DOHH2 (cell line): ENCODE data around the gene DSCAM.

ENCODE experiments used
- H3F3A ChIP-seq: fragments of 200-600 bp; sonication (generic), shearing (Covaris generic); 2 replicates; pipeline ENCODE4 v1.6.0; 2016; ENCODE audit warnings: antibody characterized with exemption, mild to moderate bottlenecking; ENCODE audit not compliant: control insufficient read depth, insufficient read depth
- H3K27ac ChIP-seq: fragments of 200-600 bp; sonication (generic); 2 replicates; pipeline ENCODE4 v1.5.1; 2014; ENCODE audit warnings: low read depth, mild to moderate bottlenecking, low read length, moderate library complexity
- H3K27me3 ChIP-seq: fragments of 200-600 bp; sonication (generic); 2 replicates; pipeline ENCODE4 v1.6.1; 2014; ENCODE audit warnings: mild to moderate bottlenecking, low read length, mixed read lengths; ENCODE audit not compliant: control insufficient read depth
- H3K36me3 ChIP-seq: fragments of 200-600 bp; sonication (generic); 2 replicates; pipeline ENCODE4 v1.6.1; 2014; ENCODE audit warnings: mild to moderate bottlenecking, low read length, moderate library complexity, mixed read lengths; ENCODE audit not compliant: control insufficient read depth
- H3K4me1 ChIP-seq: fragments of 200-600 bp; sonication (generic); 2 replicates; pipeline ENCODE4 v1.6.1; 2014; ENCODE audit warnings: mild to moderate bottlenecking, low read length, mixed read lengths; ENCODE audit not compliant: control insufficient read depth
- H3K4me2 ChIP-seq: fragments of 200-600 bp; sonication (generic); 2 replicates; pipeline ENCODE4 v1.6.0; 2014; ENCODE audit warnings: mild to moderate bottlenecking, low read length, moderate library complexity
- H3K4me3 ChIP-seq: fragments of 200-600 bp; sonication (generic); 2 replicates; pipeline ENCODE4 v1.5.1; 2014; ENCODE audit warnings: mild to moderate bottlenecking, low read length, mixed read lengths
- H3K79me2 ChIP-seq: fragments of 200-600 bp; sonication (generic); 2 replicates; pipeline ENCODE4 v1.6.1; 2014; ENCODE audit warnings: mild to moderate bottlenecking, low read length, mixed read lengths; ENCODE audit not compliant: control insufficient read depth
- H3K9me2 ChIP-seq: fragments of 200-600 bp; sonication (generic); replicated peaks from 2 replicates; pipeline ENCODE4 v1.6.1; 2014; ENCODE audit warnings: mild to moderate bottlenecking, low read length, mixed read lengths; ENCODE audit not compliant: control insufficient read depth
- H3K9me3 ChIP-seq: fragments of 200-600 bp; sonication (generic); 2 replicates; pipeline ENCODE4 v1.6.1; 2014; ENCODE audit warnings: antibody characterized with exemption, low read length, mixed read lengths; ENCODE audit not compliant: control insufficient read depth, insufficient read depth
- H4K20me1 ChIP-seq: fragments of 200-600 bp; sonication (generic); 2 replicates; pipeline ENCODE4 v1.6.0; 2014; ENCODE audit warnings: low read depth, mild to moderate bottlenecking, antibody characterized with exemption, low read length, moderate library complexity; ENCODE audit not compliant: control insufficient read depth, insufficient read depth
- EZH2phosphoT487 ChIP-seq: fragments of 200-600 bp; sonication (generic); IDR thresholded peaks from 2 replicates; pipeline ENCODE4 v1.6.1; 2017; ENCODE audit warnings: borderline replicate concordance, mild to moderate bottlenecking, antibody characterized with exemption, low read length, moderate library complexity, mixed read lengths
- TF ChIP-seq, protein P1 (sequence below): fragments of 200-600 bp; sonication (generic); IDR thresholded peaks from one replicate; pipeline ENCODE4 v1.5.1; 2014; ENCODE audit warnings: antibody characterized with exemption, mild to moderate bottlenecking, low read depth, low read length; ENCODE audit not compliant: poor library complexity, severe bottlenecking

Gene DSCAM

DNA sequence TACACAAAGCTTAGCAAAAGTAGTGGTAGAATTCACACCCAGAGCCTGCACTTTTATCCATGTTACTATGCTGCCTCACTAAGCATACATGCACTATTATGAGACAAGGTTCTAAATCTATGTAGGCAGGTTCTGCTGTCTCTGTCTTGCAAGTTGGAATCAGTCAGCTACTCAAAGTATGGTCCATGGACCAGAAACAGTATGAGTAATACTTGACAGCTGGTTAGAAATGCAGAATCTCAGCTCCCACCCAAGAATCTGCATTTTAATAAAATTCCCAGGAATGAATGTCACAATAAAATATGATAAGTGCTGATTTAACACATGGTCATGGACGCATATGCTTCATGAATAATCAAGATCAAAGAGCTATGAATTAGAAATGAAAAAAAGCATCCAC, 50.5 kb downstream of the DSCAM start:
- Histone ChIP-seq H3K9me2 (no peaks in the 10 kb centered on the region), H4K20me1 (no peaks in the 10 kb centered on the region), H3K27ac (no peak overlapping the region), H3K4me1 (no peaks in the 10 kb centered on the region), H3K4me3 (no peak overlapping the region), H3F3A (no peaks in the 10 kb centered on the region), H3K27me3 (no peaks in the 10 kb centered on the region), H3K9me3 (peaks cover 21% of the 10 kb centered on the region; the same call in 1 of the 2 replicates), H3K4me2 (no peak overlapping the region), H3K79me2 (no peaks in the 10 kb centered on the region), H3K36me3 (no peaks in the 10 kb centered on the region)
- TF ChIP-seq, protein P1, sequence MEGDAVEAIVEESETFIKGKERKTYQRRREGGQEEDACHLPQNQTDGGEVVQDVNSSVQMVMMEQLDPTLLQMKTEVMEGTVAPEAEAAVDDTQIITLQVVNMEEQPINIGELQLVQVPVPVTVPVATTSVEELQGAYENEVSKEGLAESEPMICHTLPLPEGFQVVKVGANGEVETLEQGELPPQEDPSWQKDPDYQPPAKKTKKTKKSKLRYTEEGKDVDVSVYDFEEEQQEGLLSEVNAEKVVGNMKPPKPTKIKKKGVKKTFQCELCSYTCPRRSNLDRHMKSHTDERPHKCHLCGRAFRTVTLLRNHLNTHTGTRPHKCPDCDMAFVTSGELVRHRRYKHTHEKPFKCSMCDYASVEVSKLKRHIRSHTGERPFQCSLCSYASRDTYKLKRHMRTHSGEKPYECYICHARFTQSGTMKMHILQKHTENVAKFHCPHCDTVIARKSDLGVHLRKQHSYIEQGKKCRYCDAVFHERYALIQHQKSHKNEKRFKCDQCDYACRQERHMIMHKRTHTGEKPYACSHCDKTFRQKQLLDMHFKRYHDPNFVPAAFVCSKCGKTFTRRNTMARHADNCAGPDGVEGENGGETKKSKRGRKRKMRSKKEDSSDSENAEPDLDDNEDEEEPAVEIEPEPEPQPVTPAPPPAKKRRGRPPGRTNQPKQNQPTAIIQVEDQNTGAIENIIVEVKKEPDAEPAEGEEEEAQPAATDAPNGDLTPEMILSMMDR = no peak
- TF ChIP-seq EZH2phosphoT487 = no peak

DNA sequence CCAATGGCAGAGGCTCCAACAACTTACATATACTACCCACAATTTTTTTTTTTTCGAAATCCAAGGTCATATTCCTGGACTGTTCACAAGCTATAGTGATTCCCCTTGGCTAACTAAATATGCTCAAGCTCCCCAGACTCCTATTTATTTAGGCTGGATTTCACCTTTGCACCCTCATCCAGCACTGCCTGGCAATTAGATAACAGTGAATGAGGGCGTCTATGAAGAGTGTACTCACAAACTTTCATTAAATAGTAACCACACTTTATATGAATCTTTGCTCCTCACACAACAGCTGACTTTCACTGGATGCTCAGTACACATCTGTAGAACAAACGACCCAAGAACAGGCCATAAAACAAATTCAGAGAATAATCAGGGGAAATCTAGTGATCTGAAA, 51.6 kb downstream of the DSCAM start:
- no peaks in the 10 kb centered on the region for H3K27me3 ChIP-seq
- no peak overlapping the region for H3K27ac ChIP-seq
- no peaks in the 10 kb centered on the region for H4K20me1 ChIP-seq
- H3K36me3 ChIP-seq = no peaks in the 10 kb centered on the region
- H3K4me2 ChIP-seq = no peak overlapping the region
- no peaks in the 10 kb centered on the region for H3K79me2 ChIP-seq
- no peaks in the 10 kb centered on the region for H3K9me2 ChIP-seq
- no peaks in the 10 kb centered on the region for H3F3A ChIP-seq
- H3K4me3 ChIP-seq = no peak overlapping the region
- H3K4me1 ChIP-seq = no peaks in the 10 kb centered on the region
- TF ChIP-seq, protein P1 = no peak
- no peak for TF ChIP-seq EZH2phosphoT487
- peaks cover 20% of the 10 kb centered on the region; the same call in 1 of the 2 replicates for H3K9me3 ChIP-seq

DNA sequence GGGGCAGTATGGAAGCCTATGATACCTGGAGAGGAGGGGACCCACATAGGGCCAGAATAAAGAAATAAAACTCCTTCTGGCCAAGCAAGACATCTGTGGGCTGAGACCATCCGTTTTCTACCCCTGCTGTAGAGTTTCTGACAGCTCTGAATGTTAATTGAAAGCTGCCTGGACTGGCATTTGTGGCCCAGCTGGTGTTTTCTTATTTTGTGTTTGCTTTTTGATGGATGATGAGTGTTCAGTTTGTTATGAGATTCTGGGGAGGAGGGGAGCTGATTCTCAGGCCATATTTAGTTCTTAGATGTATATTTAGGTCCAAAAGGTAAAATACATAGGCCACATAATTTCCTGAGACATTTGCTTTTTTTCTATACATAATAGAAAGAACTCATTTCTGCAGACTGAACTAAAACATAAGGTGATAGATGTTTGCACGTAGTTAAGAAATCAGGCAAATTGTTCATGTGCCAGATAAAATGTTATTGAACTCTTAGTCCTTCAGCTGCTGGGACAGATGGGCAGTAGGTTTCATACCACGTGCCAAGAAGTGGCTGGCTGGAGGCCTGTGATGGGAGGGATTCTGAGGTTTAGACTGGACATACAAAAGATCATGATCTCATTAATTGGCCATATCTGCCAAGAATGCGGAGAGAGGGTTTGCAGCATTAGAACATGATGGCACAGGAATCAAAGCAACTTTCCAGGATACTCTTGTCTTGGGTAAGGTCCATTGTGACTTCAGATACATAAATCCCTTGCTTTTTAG, 54.1 kb downstream of the DSCAM start:
- Histone ChIP-seq H3K27me3 (no peaks in the 10 kb centered on the region), H3K4me1 (no peaks in the 10 kb centered on the region), H3K79me2 (no peaks in the 10 kb centered on the region), H3K9me3 (peaks cover 19% of the 10 kb centered on the region; the same call in 1 of the 2 replicates), H3K36me3 (no peaks in the 10 kb centered on the region), H3K9me2 (no peaks in the 10 kb centered on the region), H3K4me3 (no peak overlapping the region), H3F3A (no peaks in the 10 kb centered on the region), H3K27ac (no peak overlapping the region), H4K20me1 (no peaks in the 10 kb centered on the region), H3K4me2 (no peak overlapping the region)
- TF ChIP-seq, protein P1 = no peak
- TF ChIP-seq EZH2phosphoT487 = no peak
